Tibial nerve (tissue), 4 donors: ENCODE data around the gene SLIT1. TPM values are rescaled to one million over a fixed set of nuclear protein-coding genes. Genes with fewer than 3 reads are reported as not detected.

Source experiments
- DNase-seq, 2 donors: peaks; one replicate each; pipeline ENCODE4 v3.0.0-alpha.2; 2019; ENCODE audit warnings: low spot score in 2 of 2
- H3K27ac ChIP-seq, 4 donors: fragments of 200-600 bp; sonication (generic) in 3 of 4; one replicate each; pipeline ENCODE4 v1.5.1; 2017 to 2019; ENCODE audit warnings: mild to moderate bottlenecking in 1 of 4
- H3K27me3 ChIP-seq, 2 donors: fragments of 200-600 bp; sonication (generic) in 1 of 2; one replicate each; pipeline versions ENCODE4 v1.5.1 to v1.6.0; 2017 to 2019
- H3K36me3 ChIP-seq, 3 donors: fragments of 200-600 bp; sonication (generic); one replicate each; pipeline ENCODE4 v1.5.1; 2018 to 2019
- H3K4me1 ChIP-seq, 4 donors: fragments of 200-600 bp; sonication (generic) in 3 of 4; one replicate each; pipeline ENCODE4 v1.5.1; 2017 to 2019
- H3K4me3 ChIP-seq, 4 donors: fragments of 200-600 bp; sonication (generic) in 3 of 4; one replicate each; pipeline ENCODE4 v1.5.1; 2017 to 2019; ENCODE audit warnings: mild to moderate bottlenecking in 1 of 4, moderate library complexity in 1 of 4
- H3K9me3 ChIP-seq, 4 donors: fragments of 200-600 bp; sonication (generic) in 3 of 4; one replicate each; pipeline ENCODE4 v1.5.1; 2017 to 2019
- CTCF ChIP-seq, 5 experiments: fragments of 200-600 bp in 3 of 5; fragments of 450-650 bp in 2 of 5; sonication (generic) in 3 of 5; IDR thresholded peaks; one replicate each; pipeline ENCODE4 v1.5.1; 2016 to 2019; ENCODE audit warnings: antibody characterized with exemption in 5 of 5, mild to moderate bottlenecking in 3 of 5, moderate library complexity in 2 of 5
- EP300 ChIP-seq, 2 donors: sonication (generic); formaldehyde crosslinking; IDR thresholded peaks; one replicate each; pipeline ENCODE4 v1.6.1; 2017; ENCODE audit warnings: antibody characterized with exemption in 2 of 2, mild to moderate bottlenecking in 1 of 2
- POLR2A ChIP-seq, 2 donors: fragments of 450-650 bp; IDR thresholded peaks; one replicate each; pipeline ENCODE4 v1.6.1; 2017; ENCODE audit warnings: antibody characterized with exemption in 2 of 2, mild to moderate bottlenecking in 2 of 2, moderate library complexity in 2 of 2
- WGBS, 2 donors: methylation state at CpG; one replicate each; pipeline ENCODE4 v1.1.5; 2018; 5-methylcytosine and 5-hydroxymethylcytosine counted together
- total RNA-seq, 4 donors: library from RNA; depleted of rRNA; stranded (reverse); fragments of >200 nt; gene quantifications; one replicate each; pipeline ENCODE4 v1.1.0, GENCODE V29; 2016

Gene SLIT1
- total RNA-seq, 4 donors from 2014 or later: 0.78 to 3.1 (median 1.3) TPM

- no peak for TF ChIP-seq EP300 (IDR thresholded peaks at IDR 0.05)
- TF ChIP-seq POLR2A (IDR thresholded peaks at IDR 0.05): no peak
- TF ChIP-seq CTCF (IDR thresholded peaks at IDR 0.05): no peak
- Histone ChIP-seq H3K36me3 (no peaks in the 10 kb centered on the region), H3K27me3 (peaks cover 0 to 26% of the 10 kb centered on the region in 2 donors), H3K9me3 (no peaks in the 10 kb centered on the region), H3K27ac (no peak overlapping the region), H3K4me3 (no peak overlapping the region), H3K4me1 (peaks cover 0 to 7% (median 0%) of the 10 kb centered on the region in 4 donors)
- DNase-seq: no peak
Observed at GRCh38 chr10:97174941-97175340, 10.8 kb downstream of the SLIT1 start.

- H3K9me3 ChIP-seq: no peaks in the 10 kb centered on the region
- peaks cover 0 to 20% of the 10 kb centered on the region in 2 donors for H3K27me3 ChIP-seq
- peaks cover 0 to 1% (median 0%) of the 10 kb centered on the region in 4 donors for H3K4me1 ChIP-seq
- H3K36me3 ChIP-seq: no peaks in the 10 kb centered on the region
- TF ChIP-seq POLR2A (IDR thresholded peaks at IDR 0.05): no peak
- no peak for TF ChIP-seq CTCF (IDR thresholded peaks at IDR 0.05)
- TF ChIP-seq EP300 (IDR thresholded peaks at IDR 0.05): no peak
- WGBS, 2 donors: 98 to 100% methylated on average over 5 of the region's 5 CpGs
- no peak for DNase-seq
- no peak overlapping the region for H3K4me3 ChIP-seq
- H3K27ac ChIP-seq: no peak overlapping the region
Observed at GRCh38 chr10:97174276-97174775, 11.4 kb downstream of the SLIT1 start.

- no peaks in the 10 kb centered on the region for H3K36me3 ChIP-seq
- no peak overlapping the region for H3K4me3 ChIP-seq
- no peak for DNase-seq
- H3K4me1 ChIP-seq: no peaks in the 10 kb centered on the region
- no peaks in the 10 kb centered on the region for H3K9me3 ChIP-seq
- H3K27ac ChIP-seq: no peak overlapping the region
- TF ChIP-seq CTCF (IDR thresholded peaks at IDR 0.05): no peak
- TF ChIP-seq POLR2A (IDR thresholded peaks at IDR 0.05): no peak
- no peak for TF ChIP-seq EP300 (IDR thresholded peaks at IDR 0.05)
- peaks cover 0 to 14% of the 10 kb centered on the region in 2 donors for H3K27me3 ChIP-seq
- WGBS, 2 donors: 87 to 92% methylated on average over 5 to 6 of the region's 6 CpGs
Observed at GRCh38 chr10:97173036-97173435, 12.7 kb downstream of the SLIT1 start.

GRCh38 chr10:97171001-97171400 lies 14.8 kb downstream of the SLIT1 start:
- no peaks in the 10 kb centered on the region for H3K4me1 ChIP-seq
- H3K36me3 ChIP-seq: no peaks in the 10 kb centered on the region
- no peak overlapping the region for H3K4me3 ChIP-seq
- H3K9me3 ChIP-seq: no peaks in the 10 kb centered on the region
- TF ChIP-seq CTCF (IDR thresholded peaks at IDR 0.05) (no peak), EP300 (IDR thresholded peaks at IDR 0.05) (no peak), POLR2A (IDR thresholded peaks at IDR 0.05) (no peak)
- H3K27me3 ChIP-seq: no peaks in the 10 kb centered on the region
- no peak for DNase-seq
- H3K27ac ChIP-seq: no peak overlapping the region
- 58 to 60% methylated on average over 13 of the region's 13 CpGs for WGBS, 2 donors

- H3K27ac ChIP-seq: no peak overlapping the region
- H3K4me3 ChIP-seq: no peak overlapping the region
- no peaks in the 10 kb centered on the region for H3K27me3 ChIP-seq
- DNase-seq: no peak
- no peak for TF ChIP-seq POLR2A (IDR thresholded peaks at IDR 0.05)
- no peak for TF ChIP-seq CTCF (IDR thresholded peaks at IDR 0.05)
- TF ChIP-seq EP300 (IDR thresholded peaks at IDR 0.05): no peak
- H3K9me3 ChIP-seq: no peaks in the 10 kb centered on the region
- no peaks in the 10 kb centered on the region for H3K4me1 ChIP-seq
- no peaks in the 10 kb centered on the region for H3K36me3 ChIP-seq
- 71 to 83% methylated on average over 14 of the region's 14 CpGs for WGBS, 2 donors
Observed at GRCh38 chr10:97169911-97170693, 15.7 kb downstream of the SLIT1 start.
